HepG2 (cell line): Measurements from ENCODE around the gene GRK6.

Source experiments
- ELF1 ChIP-seq: sonication (generic); formaldehyde crosslinking; IDR thresholded peaks from 2 replicates; pipeline ENCODE4 v1.4.0; 2020; ENCODE audit warnings: missing genetic modification reagents
- EP300 ChIP-seq, 3 experiments: sonication (generic) in 1 of 3; formaldehyde crosslinking in 1 of 3; IDR thresholded peaks; 2 replicates each; pipeline versions ENCODE4 v1.5.1 to v1.6.1; 2011 to 2020; ENCODE audit warnings: low read depth in 2 of 3, low read length in 2 of 3, borderline replicate concordance in 1 of 3, improper control_type of control experiment in 1 of 3, mild to moderate bottlenecking in 1 of 3, missing genetic modification reagents in 1 of 3, moderate library complexity in 1 of 3
- KDM1A ChIP-seq: IDR thresholded peaks from 2 replicates; pipeline ENCODE4 v1.6.1; 2016; ENCODE audit warnings: missing compliant biosample characterization
- POLR2A ChIP-seq, 2 experiments: IDR thresholded peaks; 2 replicates each; pipeline ENCODE4 v1.6.1; 2011; ENCODE audit warnings: low read depth in 2 of 2, low read length in 2 of 2, mild to moderate bottlenecking in 1 of 2, moderate library complexity in 1 of 2; ENCODE audit not compliant: insufficient read depth in 1 of 2
- RELA ChIP-seq: sonication (generic); formaldehyde crosslinking; IDR thresholded peaks from 2 replicates; pipeline ENCODE4 v1.4.0; 2020; ENCODE audit warnings: missing genetic modification reagents
- SP4 ChIP-seq: sonication (generic); formaldehyde crosslinking; IDR thresholded peaks from 2 replicates; pipeline ENCODE4 v1.8.1; 2023; ENCODE audit warnings: mild to moderate bottlenecking, missing genetic modification reagents
- ZFP1 ChIP-seq: IDR thresholded peaks from 2 replicates; pipeline ENCODE4 v1.6.1; 2016
- TF ChIP-seq, protein P1 (sequence below): sonication (generic); formaldehyde crosslinking; IDR thresholded peaks from 2 replicates; pipeline ENCODE4 v1.8.1; 2023; ENCODE audit warnings: mild to moderate bottlenecking, missing genetic modification reagents, borderline replicate concordance
- TF ChIP-seq, protein P2 (sequence below): sonication (generic); formaldehyde crosslinking; IDR thresholded peaks from 2 replicates; pipeline ENCODE4 v1.5.1; 2020; ENCODE audit warnings: missing genetic modification reagents, mild to moderate bottlenecking, borderline replicate concordance
- TF ChIP-seq, protein P3 (sequence below): sonication (generic); formaldehyde crosslinking; IDR thresholded peaks from 2 replicates; pipeline ENCODE4 v1.4.0; 2020; ENCODE audit warnings: mild to moderate bottlenecking, low read depth, missing genetic modification reagents
- TF ChIP-seq, protein P4 (sequence below): sonication (generic); formaldehyde crosslinking; IDR thresholded peaks from 2 replicates; pipeline ENCODE4 v1.4.0; 2020; ENCODE audit warnings: missing genetic modification reagents
- TF ChIP-seq, protein P5 (sequence below): sonication (generic); formaldehyde crosslinking; IDR thresholded peaks from 2 replicates; pipeline ENCODE4 v1.4.0; 2020; ENCODE audit warnings: missing genetic modification reagents, borderline replicate concordance
- TF ChIP-seq, protein P6 (sequence below): sonication (generic); formaldehyde crosslinking; IDR thresholded peaks from 2 replicates; pipeline ENCODE4 v1.4.0; 2020; ENCODE audit warnings: missing genetic modification reagents
- TF ChIP-seq, protein P7 (sequence below): sonication (generic); formaldehyde crosslinking; IDR thresholded peaks from 2 replicates; pipeline ENCODE4 v1.5.0; 2020; ENCODE audit warnings: missing genetic modification reagents

DNA sequence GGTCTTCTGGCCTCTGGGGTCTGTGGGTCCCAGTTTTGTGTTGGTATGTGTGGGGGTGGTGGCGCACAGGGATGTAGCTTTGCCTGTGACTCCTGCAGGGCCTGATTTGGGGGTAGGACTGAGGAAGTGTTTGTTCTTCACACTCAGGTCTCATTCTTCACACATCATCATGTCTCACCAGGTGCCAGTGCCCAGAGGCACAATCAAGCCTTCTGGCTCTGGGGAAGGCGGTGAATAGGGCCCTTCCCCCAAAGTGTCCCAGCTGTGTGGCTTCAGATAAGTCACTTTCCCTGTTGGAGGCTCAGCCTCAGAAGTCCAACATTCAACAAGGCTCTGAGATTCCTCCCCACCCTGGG, 41.8 kb downstream of the GRK6 start:
- TF ChIP-seq POLR2A (IDR thresholded peaks at IDR 0.05; ENCODE audit: insufficient read depth in 1 of 2, low read depth in 2 of 2, low read length in 2 of 2) (no peak), ELF1 (CRISPR knock-in tag) (no peak), RELA (CRISPR knock-in tag) (no peak), ZFP1 (CRISPR knock-in tag) (no peak), SP4 (CRISPR knock-in tag) (no peak), EP300 (IDR thresholded peaks at IDR 0.05; ENCODE audit: low read depth in 2 of 2, low read length in 2 of 2) (no peak), EP300 (CRISPR knock-in tag; IDR thresholded peaks at IDR 0.05; ENCODE audit: borderline replicate concordance) (no peak), KDM1A (CRISPR knock-in tag) (no peak)
- TF ChIP-seq, protein P1, sequence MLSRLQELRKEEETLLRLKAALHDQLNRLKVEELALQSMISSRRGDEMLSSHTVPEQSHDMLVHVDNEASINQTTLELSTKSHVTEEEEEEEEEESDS (CRISPR knock-in tag), result no peak
- TF ChIP-seq, protein P2, sequence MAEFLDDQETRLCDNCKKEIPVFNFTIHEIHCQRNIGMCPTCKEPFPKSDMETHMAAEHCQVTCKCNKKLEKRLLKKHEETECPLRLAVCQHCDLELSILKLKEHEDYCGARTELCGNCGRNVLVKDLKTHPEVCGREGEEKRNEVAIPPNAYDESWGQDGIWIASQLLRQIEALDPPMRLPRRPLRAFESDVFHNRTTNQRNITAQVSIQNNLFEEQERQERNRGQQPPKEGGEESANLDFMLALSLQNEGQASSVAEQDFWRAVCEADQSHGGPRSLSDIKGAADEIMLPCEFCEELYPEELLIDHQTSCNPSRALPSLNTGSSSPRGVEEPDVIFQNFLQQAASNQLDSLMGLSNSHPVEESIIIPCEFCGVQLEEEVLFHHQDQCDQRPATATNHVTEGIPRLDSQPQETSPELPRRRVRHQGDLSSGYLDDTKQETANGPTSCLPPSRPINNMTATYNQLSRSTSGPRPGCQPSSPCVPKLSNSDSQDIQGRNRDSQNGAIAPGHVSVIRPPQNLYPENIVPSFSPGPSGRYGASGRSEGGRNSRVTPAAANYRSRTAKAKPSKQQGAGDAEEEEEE (CRISPR knock-in tag), result no peak
- TF ChIP-seq, protein P3, sequence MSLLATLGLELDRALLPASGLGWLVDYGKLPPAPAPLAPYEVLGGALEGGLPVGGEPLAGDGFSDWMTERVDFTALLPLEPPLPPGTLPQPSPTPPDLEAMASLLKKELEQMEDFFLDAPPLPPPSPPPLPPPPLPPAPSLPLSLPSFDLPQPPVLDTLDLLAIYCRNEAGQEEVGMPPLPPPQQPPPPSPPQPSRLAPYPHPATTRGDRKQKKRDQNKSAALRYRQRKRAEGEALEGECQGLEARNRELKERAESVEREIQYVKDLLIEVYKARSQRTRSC (CRISPR knock-in tag), result no peak
- TF ChIP-seq, protein P4, sequence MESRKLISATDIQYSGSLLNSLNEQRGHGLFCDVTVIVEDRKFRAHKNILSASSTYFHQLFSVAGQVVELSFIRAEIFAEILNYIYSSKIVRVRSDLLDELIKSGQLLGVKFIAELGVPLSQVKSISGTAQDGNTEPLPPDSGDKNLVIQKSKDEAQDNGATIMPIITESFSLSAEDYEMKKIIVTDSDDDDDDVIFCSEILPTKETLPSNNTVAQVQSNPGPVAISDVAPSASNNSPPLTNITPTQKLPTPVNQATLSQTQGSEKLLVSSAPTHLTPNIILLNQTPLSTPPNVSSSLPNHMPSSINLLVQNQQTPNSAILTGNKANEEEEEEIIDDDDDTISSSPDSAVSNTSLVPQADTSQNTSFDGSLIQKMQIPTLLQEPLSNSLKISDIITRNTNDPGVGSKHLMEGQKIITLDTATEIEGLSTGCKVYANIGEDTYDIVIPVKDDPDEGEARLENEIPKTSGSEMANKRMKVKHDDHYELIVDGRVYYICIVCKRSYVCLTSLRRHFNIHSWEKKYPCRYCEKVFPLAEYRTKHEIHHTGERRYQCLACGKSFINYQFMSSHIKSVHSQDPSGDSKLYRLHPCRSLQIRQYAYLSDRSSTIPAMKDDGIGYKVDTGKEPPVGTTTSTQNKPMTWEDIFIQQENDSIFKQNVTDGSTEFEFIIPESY, result no peak
- TF ChIP-seq, protein P5, sequence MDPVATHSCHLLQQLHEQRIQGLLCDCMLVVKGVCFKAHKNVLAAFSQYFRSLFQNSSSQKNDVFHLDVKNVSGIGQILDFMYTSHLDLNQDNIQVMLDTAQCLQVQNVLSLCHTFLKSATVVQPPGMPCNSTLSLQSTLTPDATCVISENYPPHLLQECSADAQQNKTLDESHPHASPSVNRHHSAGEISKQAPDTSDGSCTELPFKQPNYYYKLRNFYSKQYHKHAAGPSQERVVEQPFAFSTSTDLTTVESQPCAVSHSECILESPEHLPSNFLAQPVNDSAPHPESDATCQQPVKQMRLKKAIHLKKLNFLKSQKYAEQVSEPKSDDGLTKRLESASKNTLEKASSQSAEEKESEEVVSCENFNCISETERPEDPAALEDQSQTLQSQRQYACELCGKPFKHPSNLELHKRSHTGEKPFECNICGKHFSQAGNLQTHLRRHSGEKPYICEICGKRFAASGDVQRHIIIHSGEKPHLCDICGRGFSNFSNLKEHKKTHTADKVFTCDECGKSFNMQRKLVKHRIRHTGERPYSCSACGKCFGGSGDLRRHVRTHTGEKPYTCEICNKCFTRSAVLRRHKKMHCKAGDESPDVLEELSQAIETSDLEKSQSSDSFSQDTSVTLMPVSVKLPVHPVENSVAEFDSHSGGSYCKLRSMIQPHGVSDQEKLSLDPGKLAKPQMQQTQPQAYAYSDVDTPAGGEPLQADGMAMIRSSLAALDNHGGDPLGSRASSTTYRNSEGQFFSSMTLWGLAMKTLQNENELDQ (CRISPR knock-in tag), result no peak
- TF ChIP-seq, protein P6, sequence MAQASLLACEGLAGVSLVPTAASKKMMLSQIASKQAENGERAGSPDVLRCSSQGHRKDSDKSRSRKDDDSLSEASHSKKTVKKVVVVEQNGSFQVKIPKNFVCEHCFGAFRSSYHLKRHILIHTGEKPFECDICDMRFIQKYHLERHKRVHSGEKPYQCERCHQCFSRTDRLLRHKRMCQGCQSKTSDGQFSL (CRISPR knock-in tag), result no peak
- TF ChIP-seq, protein P7, sequence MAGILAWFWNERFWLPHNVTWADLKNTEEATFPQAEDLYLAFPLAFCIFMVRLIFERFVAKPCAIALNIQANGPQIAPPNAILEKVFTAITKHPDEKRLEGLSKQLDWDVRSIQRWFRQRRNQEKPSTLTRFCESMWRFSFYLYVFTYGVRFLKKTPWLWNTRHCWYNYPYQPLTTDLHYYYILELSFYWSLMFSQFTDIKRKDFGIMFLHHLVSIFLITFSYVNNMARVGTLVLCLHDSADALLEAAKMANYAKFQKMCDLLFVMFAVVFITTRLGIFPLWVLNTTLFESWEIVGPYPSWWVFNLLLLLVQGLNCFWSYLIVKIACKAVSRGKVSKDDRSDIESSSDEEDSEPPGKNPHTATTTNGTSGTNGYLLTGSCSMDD (CRISPR knock-in tag), result no peak
